H9 (cell line): ENCODE data around the gene TXLNG. TPM values are rescaled to one million over a fixed set of nuclear protein-coding genes. Genes with fewer than 3 reads are reported as not detected.

Source experiments
- DNase-seq: peaks from one replicate; pipeline ENCODE4 v3.0.0-alpha.2; 2017
- H2AFZ ChIP-seq: one replicate; pipeline ENCODE4 v1.6.1; 2013; ENCODE audit warnings: mild to moderate bottlenecking, low read length, control low read depth, moderate library complexity
- H2AK5ac ChIP-seq: 2 replicates; pipeline ENCODE4 v1.6.1; 2013; ENCODE audit warnings: low read length, control low read depth, mixed read lengths; ENCODE audit not compliant: insufficient read length
- H2BK120ac ChIP-seq: one replicate; pipeline ENCODE4 v1.6.1; 2013; ENCODE audit warnings: low read depth, mild to moderate bottlenecking, low read length, control low read depth, inconsistent platforms; ENCODE audit not compliant: poor library complexity, severe bottlenecking
- H2BK12ac ChIP-seq: 2 replicates; pipeline ENCODE4 v1.6.1; 2013; ENCODE audit warnings: low read length, control low read depth, mixed read lengths, low read depth; ENCODE audit not compliant: insufficient read length
- H2BK15ac ChIP-seq: 2 replicates; pipeline ENCODE4 v1.6.1; 2013; ENCODE audit warnings: low read depth, low read length, control low read depth
- H2BK20ac ChIP-seq: one replicate; pipeline ENCODE4 v1.6.1; 2013; ENCODE audit warnings: low read depth, mild to moderate bottlenecking, low read length, control low read depth, inconsistent platforms; ENCODE audit not compliant: poor library complexity, severe bottlenecking
- H2BK5ac ChIP-seq: 2 replicates; pipeline ENCODE4 v1.6.1; 2013; ENCODE audit warnings: low read length, control low read depth, mixed read lengths; ENCODE audit not compliant: insufficient read length
- H3K14ac ChIP-seq: 2 replicates; pipeline ENCODE4 v1.6.1; 2013; ENCODE audit warnings: low read length, control low read depth; ENCODE audit not compliant: insufficient read depth
- H3K18ac ChIP-seq: 2 replicates; pipeline ENCODE4 v1.6.1; 2013; ENCODE audit warnings: low read depth, mild to moderate bottlenecking, mixed read lengths, low read length, control low read depth; ENCODE audit not compliant: insufficient read length
- H3K23ac ChIP-seq: 2 replicates; pipeline ENCODE4 v1.6.1; 2013; ENCODE audit warnings: low read length, control low read depth, mixed read lengths, low read depth; ENCODE audit not compliant: insufficient read length
- H3K23me2 ChIP-seq: 2 replicates; pipeline ENCODE4 v1.6.1; 2013; ENCODE audit warnings: low read depth, mild to moderate bottlenecking, mixed read lengths, low read length, control low read depth; ENCODE audit not compliant: insufficient read length, poor library complexity, severe bottlenecking
- H3K27ac ChIP-seq: 2 replicates; pipeline ENCODE4 v1.5.1; 2013; ENCODE audit warnings: low read length, control low read depth, mixed read lengths, low read depth; ENCODE audit not compliant: insufficient read length
- H3K27me3 ChIP-seq: 2 replicates; pipeline ENCODE4 v1.6.1; 2013; ENCODE audit warnings: low read length, control low read depth, inconsistent platforms; ENCODE audit not compliant: insufficient read depth
- H3K4ac ChIP-seq: 2 replicates; pipeline ENCODE4 v1.6.1; 2013; ENCODE audit warnings: low read depth, mild to moderate bottlenecking, control low read depth, inconsistent platforms, low read length, moderate library complexity
- H3K4me1 ChIP-seq: 2 replicates; pipeline ENCODE4 v1.6.1; 2013; ENCODE audit warnings: low read length, control low read depth, inconsistent platforms; ENCODE audit not compliant: insufficient read depth
- H3K4me2 ChIP-seq: 2 replicates; pipeline ENCODE4 v1.6.1; 2013; ENCODE audit warnings: low read length, control low read depth, mixed read lengths; ENCODE audit not compliant: insufficient read length, insufficient read depth
- H3K56ac ChIP-seq: 2 replicates; pipeline ENCODE4 v1.6.1; 2013; ENCODE audit warnings: low read depth, mild to moderate bottlenecking, mixed read lengths, low read length, control low read depth; ENCODE audit not compliant: insufficient read length
- H3K79me1 ChIP-seq: 2 replicates; pipeline ENCODE4 v1.6.1; 2013; ENCODE audit warnings: low read depth, mild to moderate bottlenecking, moderate library complexity, low read length, control low read depth, inconsistent platforms; ENCODE audit not compliant: insufficient read depth, poor library complexity, severe bottlenecking
- H3K79me2 ChIP-seq: 2 replicates; pipeline ENCODE4 v1.6.1; 2013; ENCODE audit warnings: low read length, control low read depth, inconsistent platforms; ENCODE audit not compliant: insufficient read depth
- H3K9ac ChIP-seq: 2 replicates; pipeline ENCODE4 v1.6.1; 2013; ENCODE audit warnings: low read length, control low read depth, mixed read lengths; ENCODE audit not compliant: insufficient read length; ENCODE audit errors: extremely low read depth
- H3K9me3 ChIP-seq: one replicate; pipeline ENCODE4 v1.6.1; 2013; ENCODE audit warnings: low read depth, low read length, inconsistent platforms; ENCODE audit not compliant: control insufficient read depth
- H3T11ph ChIP-seq: one replicate; pipeline ENCODE4 v1.6.1; 2013; ENCODE audit warnings: mild to moderate bottlenecking, low read length, control low read depth, inconsistent platforms
- H4K20me1 ChIP-seq: one replicate; pipeline ENCODE4 v1.6.1; 2013; ENCODE audit not compliant: control insufficient read depth, insufficient read length, insufficient read depth
- H4K5ac ChIP-seq: 2 replicates; pipeline ENCODE4 v1.6.1; 2013; ENCODE audit warnings: low read depth, mild to moderate bottlenecking, mixed read lengths, low read length, control low read depth; ENCODE audit not compliant: insufficient read length
- H4K8ac ChIP-seq: replicated peaks from 2 replicates; pipeline ENCODE4 v1.6.1; 2013; ENCODE audit warnings: low read length, control low read depth, mixed read lengths, low read depth; ENCODE audit not compliant: insufficient read length
- H4K91ac ChIP-seq: 2 replicates; pipeline ENCODE4 v1.6.1; 2013; ENCODE audit warnings: low read depth, mild to moderate bottlenecking, moderate library complexity, mixed read lengths, low read length, control low read depth; ENCODE audit not compliant: insufficient read length
- H3K27ac Mint-ChIP-seq, 3 experiments: 2 replicates in 2 of 3; 3 replicates in 1 of 3; pipeline ENCODE4 v1.8.0; 2020 to 2021; ENCODE audit warnings: mixed read lengths in 3 of 3, mild to moderate bottlenecking in 1 of 3, moderate library complexity in 1 of 3
- H3K27me3 Mint-ChIP-seq: 2 replicates; pipeline ENCODE4 v1.8.0; 2021; ENCODE audit warnings: low read depth, mild to moderate bottlenecking, moderate library complexity, mixed read lengths
- H3K36me3 Mint-ChIP-seq, 3 experiments: 2 replicates in 2 of 3; 3 replicates in 1 of 3; pipeline ENCODE4 v1.8.0; 2020 to 2021; ENCODE audit warnings: low read depth in 3 of 3, mixed read lengths in 3 of 3; ENCODE audit not compliant: insufficient read depth in 1 of 3
- H3K4me1 Mint-ChIP-seq, 2 experiments: 2 replicates each; pipeline ENCODE4 v1.8.0; 2020; ENCODE audit warnings: mixed read lengths in 2 of 2
- H3K4me3 Mint-ChIP-seq, 2 experiments: 2 replicates in 1 of 2; 3 replicates in 1 of 2; pipeline ENCODE4 v1.8.0; 2020 to 2021; ENCODE audit warnings: mild to moderate bottlenecking in 2 of 2, mixed read lengths in 2 of 2, moderate library complexity in 1 of 2
- H3K9me3 Mint-ChIP-seq, 2 experiments: 2 replicates in 1 of 2; 3 replicates in 1 of 2; pipeline ENCODE4 v1.8.0; 2020; ENCODE audit warnings: mild to moderate bottlenecking in 2 of 2, mixed read lengths in 2 of 2, moderate library complexity in 1 of 2
- WGBS: extraction: QIAGEN DNeasy Blood & Tissue Kit; methylation state at CpG from one replicate; pipeline ENCODE4 v1.1.7; 2013; ENCODE audit warnings: missing lambda C conversion rate, low lambda C conversion rate, mixed read lengths; ENCODE audit not compliant: insufficient read length; ENCODE audit errors: extremely low coverage; 5-methylcytosine and 5-hydroxymethylcytosine counted together
- total RNA-seq: library from RNA; stranded (reverse); gene quantifications from 2 replicates; pipeline ENCODE4 v1.2.1, GENCODE V29; 2021
- TF ChIP-seq, protein P1 (sequence below): fragments of 200-600 bp; sonication (generic); conservative IDR thresholded peaks from 3 replicates; pipeline ENCODE4 v1.8.0; 2021; ENCODE audit warnings: antibody characterized with exemption, mild to moderate bottlenecking

The TXLNG gene
- total RNA-seq, 1 experiment from 2014 or later = 90.7 TPM

DNA sequence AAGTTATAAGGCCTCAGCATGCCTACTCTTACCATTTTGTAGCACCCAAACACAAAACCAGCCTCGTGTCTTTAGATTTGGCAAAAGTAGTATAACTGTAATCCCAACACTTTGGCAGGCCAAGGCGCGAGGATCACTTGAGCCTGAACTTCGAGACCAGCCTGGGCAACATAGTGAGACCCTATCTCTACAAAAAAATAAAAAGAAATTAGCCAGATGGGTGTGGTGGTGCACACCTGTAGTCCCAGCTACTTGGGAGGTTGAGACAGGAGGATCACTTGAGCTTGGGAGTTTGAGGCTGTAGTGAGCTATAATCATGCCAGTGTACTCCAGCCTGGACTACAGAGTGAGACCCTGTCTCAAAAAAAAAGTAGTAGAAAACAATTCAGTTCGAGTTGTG, 49.2 kb upstream of the TXLNG start:
- no peak overlapping the region for H4K5ac ChIP-seq
- H2BK120ac ChIP-seq = no peak overlapping the region
- no peak overlapping the region for H3T11ph ChIP-seq
- Mint-ChIP-seq H3K9me3 (no peaks in the 10 kb centered on the region), H3K27me3 (no peaks in the 10 kb centered on the region), H3K27ac (no peak overlapping the region), H3K4me3 (no peak overlapping the region), H3K36me3 (peaks cover 34 to 70% (median 65%) of the 10 kb centered on the region in 3 experiments), H3K4me1 (peaks cover 3 to 9% of the 10 kb centered on the region in 2 experiments; a peak in 3 of 4 replicates)
- H4K8ac ChIP-seq = no peak overlapping the region
- H3K9me3 ChIP-seq = no peaks in the 10 kb centered on the region
- no peak overlapping the region for H3K18ac ChIP-seq
- no peak overlapping the region for H3K14ac ChIP-seq
- no peak overlapping the region for H3K4ac ChIP-seq
- no peaks in the 10 kb centered on the region for H3K23me2 ChIP-seq
- no peak overlapping the region for H2BK15ac ChIP-seq
- H3K79me2 ChIP-seq = no peaks in the 10 kb centered on the region
- WGBS = no CpG with 5 or more reads among the region's 5 CpGs
- H4K20me1 ChIP-seq = no peaks in the 10 kb centered on the region
- no peak overlapping the region for H2BK20ac ChIP-seq
- no peak overlapping the region for H4K91ac ChIP-seq
- H3K27ac ChIP-seq = no peak overlapping the region
- H3K4me2 ChIP-seq = no peak overlapping the region
- H3K4me1 ChIP-seq = no peaks in the 10 kb centered on the region
- H2AK5ac ChIP-seq = no peak overlapping the region
- no peak overlapping the region for H3K9ac ChIP-seq
- H2BK5ac ChIP-seq = no peak overlapping the region
- DNase-seq = no peak
- H3K56ac ChIP-seq = no peak overlapping the region
- no peak overlapping the region for H3K23ac ChIP-seq
- H2BK12ac ChIP-seq = no peak overlapping the region
- TF ChIP-seq, protein P1, sequence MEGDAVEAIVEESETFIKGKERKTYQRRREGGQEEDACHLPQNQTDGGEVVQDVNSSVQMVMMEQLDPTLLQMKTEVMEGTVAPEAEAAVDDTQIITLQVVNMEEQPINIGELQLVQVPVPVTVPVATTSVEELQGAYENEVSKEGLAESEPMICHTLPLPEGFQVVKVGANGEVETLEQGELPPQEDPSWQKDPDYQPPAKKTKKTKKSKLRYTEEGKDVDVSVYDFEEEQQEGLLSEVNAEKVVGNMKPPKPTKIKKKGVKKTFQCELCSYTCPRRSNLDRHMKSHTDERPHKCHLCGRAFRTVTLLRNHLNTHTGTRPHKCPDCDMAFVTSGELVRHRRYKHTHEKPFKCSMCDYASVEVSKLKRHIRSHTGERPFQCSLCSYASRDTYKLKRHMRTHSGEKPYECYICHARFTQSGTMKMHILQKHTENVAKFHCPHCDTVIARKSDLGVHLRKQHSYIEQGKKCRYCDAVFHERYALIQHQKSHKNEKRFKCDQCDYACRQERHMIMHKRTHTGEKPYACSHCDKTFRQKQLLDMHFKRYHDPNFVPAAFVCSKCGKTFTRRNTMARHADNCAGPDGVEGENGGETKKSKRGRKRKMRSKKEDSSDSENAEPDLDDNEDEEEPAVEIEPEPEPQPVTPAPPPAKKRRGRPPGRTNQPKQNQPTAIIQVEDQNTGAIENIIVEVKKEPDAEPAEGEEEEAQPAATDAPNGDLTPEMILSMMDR = no peak
- no peak overlapping the region for H2AFZ ChIP-seq
- H3K79me1 ChIP-seq = no peaks in the 10 kb centered on the region
- H3K27me3 ChIP-seq = no peaks in the 10 kb centered on the region
